ENCODE data around the gene BSN. TPM values are rescaled to one million over a fixed set of nuclear protein-coding genes. Genes with fewer than 3 reads are reported as not detected.

BSN gene
- total and polyA plus RNA-seq, 2 donors (not counting 3 experiments of a cell fraction or from before 2014, with no cell fraction given), result 0.04 to 0.27 TPM

DNA sequence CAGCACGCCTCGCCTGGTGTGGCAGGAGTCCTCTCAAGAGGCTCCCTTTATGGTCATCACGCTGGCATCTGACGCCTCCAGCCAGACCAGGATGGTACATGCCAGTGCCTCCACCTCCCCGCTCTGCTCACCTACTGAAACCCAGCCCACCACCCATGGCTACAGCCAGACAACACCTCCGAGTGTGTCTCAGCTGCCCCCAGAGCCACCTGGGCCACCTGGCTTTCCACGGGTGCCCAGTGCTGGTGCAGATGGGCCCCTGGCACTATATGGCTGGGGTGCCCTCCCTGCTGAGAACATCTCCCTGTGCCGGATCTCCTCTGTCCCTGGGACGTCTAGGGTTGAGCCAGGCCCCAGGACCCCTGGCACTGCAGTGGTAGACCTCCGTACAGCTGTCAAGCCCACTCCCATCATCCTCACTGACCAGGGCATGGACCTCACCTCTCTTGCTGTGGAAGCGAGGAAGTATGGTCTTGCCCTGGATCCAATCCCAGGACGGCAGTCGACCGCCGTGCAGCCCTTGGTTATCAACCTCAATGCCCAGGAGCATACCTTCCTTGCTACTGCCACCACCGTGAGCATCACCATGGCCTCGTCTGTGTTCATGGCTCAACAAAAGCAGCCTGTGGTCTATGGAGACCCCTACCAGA lies 100.0 kb downstream of the BSN start:
- no peaks in the 10 kb centered on the region for H3K9me1 ChIP-seq (replicated peaks; ENCODE audit: control insufficient read depth, extremely low read depth, insufficient read depth, low read length)
- H3K4me2 ChIP-seq (ENCODE audit: insufficient read depth, low read length), result no peak overlapping the region
- ChIA-PET POLR2A (no interaction called here), CTCF (interaction anchor here (0.5 kb wide), 1 partner anchor 17 kb away, joined by 3 read pairs; no protein-coding TSS in a partner anchor)
- H3K27me3 ChIP-seq (ENCODE audit: control insufficient read depth in 2 of 2, insufficient read depth in 2 of 2, low read length in 2 of 2), result no peaks in the 10 kb centered on the region
- no peak overlapping the region for H3K4me3 ChIP-seq (replicated peaks in 1 of 3; ENCODE audit: insufficient read depth in 1 of 3, low read depth in 1 of 3, low read length in 3 of 3)
- no peak overlapping the region for H3K27ac ChIP-seq (ENCODE audit: insufficient read depth, low read depth, low read length)
- H3K9ac ChIP-seq (replicated peaks; ENCODE audit: extremely low read depth, insufficient read depth, low read length), result no peak overlapping the region
- BruUV-seq (replicated peaks), result no TSS peak
- FAIRE-seq (no peak), DNase-seq (ENCODE audit: low read depth, low spot score) (no peak)
- no peak overlapping the region for H2AFZ ChIP-seq (ENCODE audit: low read depth, low read length)
- no peaks in the 10 kb centered on the region for H3K4me1 ChIP-seq (ENCODE audit: control insufficient read depth, extremely low read depth, insufficient read depth, low read length)
- dilution Hi-C loops (cut with MboI; ENCODE audit: extremely low pct_ligation_motif_present, low sequenced_read_pairs), result no loop called here
- TF ChIP-seq GATA2 (IDR thresholded peaks at IDR 0.05; ENCODE audit: insufficient read depth, insufficient read length, low read depth, low read length) (no peak), POLR2AphosphoS5 (IDR thresholded peaks at IDR 0.05; ENCODE audit: insufficient read depth, low read depth, low read length) (no peak), FOS (IDR thresholded peaks at IDR 0.05; ENCODE audit: borderline replicate concordance, insufficient read depth, low read length) (no peak)
- no peaks in the 10 kb centered on the region for H3K79me2 ChIP-seq (ENCODE audit: control insufficient read depth, insufficient read depth, low read length)
- H4K20me1 ChIP-seq (replicated peaks; ENCODE audit: control insufficient read depth, extremely low read depth, insufficient read depth, low read length), result no peaks in the 10 kb centered on the region
- no peaks in the 10 kb centered on the region for H3K36me3 ChIP-seq (ENCODE audit: control insufficient read depth in 2 of 2, extremely low read depth in 1 of 2, insufficient read depth in 2 of 2, low read length in 2 of 2)
- intact Hi-C loops (cut with micrococcal nuclease), result no loop called here
- no peaks in the 10 kb centered on the region for H3K9me3 ChIP-seq (replicated peaks; ENCODE audit: control insufficient read depth, insufficient read depth, low read length)

DNA sequence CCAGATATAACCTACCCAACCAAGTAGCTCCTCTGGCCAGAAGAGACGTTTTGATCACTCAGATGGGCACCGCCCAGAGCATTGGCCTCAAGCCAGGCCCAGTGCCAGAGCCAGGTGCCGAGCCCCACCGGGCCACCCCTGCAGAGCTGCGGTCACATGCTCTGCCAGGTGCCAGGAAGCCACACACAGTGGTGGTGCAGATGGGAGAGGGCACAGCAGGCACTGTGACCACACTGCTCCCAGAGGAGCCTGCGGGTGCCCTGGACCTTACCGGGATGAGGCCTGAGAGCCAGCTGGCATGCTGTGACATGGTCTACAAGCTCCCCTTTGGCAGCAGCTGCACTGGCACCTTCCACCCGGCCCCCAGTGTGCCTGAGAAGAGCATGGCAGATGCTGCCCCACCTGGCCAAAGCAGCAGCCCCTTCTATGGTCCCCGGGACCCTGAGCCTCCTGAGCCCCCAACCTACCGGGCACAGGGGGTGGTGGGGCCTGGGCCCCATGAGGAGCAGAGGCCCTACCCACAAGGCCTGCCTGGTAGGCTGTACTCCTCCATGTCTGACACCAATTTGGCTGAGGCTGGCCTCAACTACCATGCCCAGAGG lies 100.8 kb downstream of the BSN start:
- no peak for DNase-seq (ENCODE audit: low read depth, low spot score)

More for the DNA sequence above, 100.8 kb downstream of the BSN start:
- Histone ChIP-seq H3K9ac (replicated peaks; ENCODE audit: extremely low read depth, insufficient read depth, low read length) (no peak overlapping the region), H3K36me3 (ENCODE audit: control insufficient read depth in 2 of 2, extremely low read depth in 1 of 2, insufficient read depth in 2 of 2, low read length in 2 of 2) (no peaks in the 10 kb centered on the region), H3K9me1 (replicated peaks; ENCODE audit: control insufficient read depth, extremely low read depth, insufficient read depth, low read length) (no peaks in the 10 kb centered on the region), H3K4me2 (ENCODE audit: insufficient read depth, low read length) (no peak overlapping the region), H3K4me1 (ENCODE audit: control insufficient read depth, extremely low read depth, insufficient read depth, low read length) (no peaks in the 10 kb centered on the region), H3K27ac (ENCODE audit: insufficient read depth, low read depth, low read length) (no peak overlapping the region), H4K20me1 (replicated peaks; ENCODE audit: control insufficient read depth, extremely low read depth, insufficient read depth, low read length) (no peaks in the 10 kb centered on the region), H3K79me2 (ENCODE audit: control insufficient read depth, insufficient read depth, low read length) (no peaks in the 10 kb centered on the region), H3K4me3 (replicated peaks in 1 of 3; ENCODE audit: insufficient read depth in 1 of 3, low read depth in 1 of 3, low read length in 3 of 3) (no peak overlapping the region), H3K27me3 (ENCODE audit: control insufficient read depth in 2 of 2, insufficient read depth in 2 of 2, low read length in 2 of 2) (no peaks in the 10 kb centered on the region), H2AFZ (ENCODE audit: low read depth, low read length) (no peak overlapping the region), H3K9me3 (replicated peaks; ENCODE audit: control insufficient read depth, insufficient read depth, low read length) (no peaks in the 10 kb centered on the region)
- BruUV-seq (replicated peaks), result no TSS peak
- ChIA-PET POLR2A (no interaction called here), CTCF (interaction anchor here (0.9 to 2.7 kb wide), 2 partner anchors 16 to 115 kb away, joined by 4 to 11 read pairs; no protein-coding TSS in a partner anchor)
- intact Hi-C loops (cut with micrococcal nuclease), result no loop called here
- FAIRE-seq, result no peak
- TF ChIP-seq EZH2 (IDR thresholded peaks at IDR 0.05; ENCODE audit: borderline replicate concordance, low read depth, low read length, severe bottlenecking) (no peak), POLR2A (IDR thresholded peaks at IDR 0.05; ENCODE audit: low read depth, low read length) (no peak), POLR2AphosphoS5 (IDR thresholded peaks at IDR 0.05; ENCODE audit: insufficient read depth, low read depth, low read length) (no peak), CTCF (IDR thresholded peaks at IDR 0.05; ENCODE audit: extremely low read depth in 1 of 2, insufficient read depth in 1 of 2, low read depth in 1 of 2, low read length in 2 of 2) (no peak), MYC (IDR thresholded peaks at IDR 0.05; ENCODE audit: low read depth, low read length) (no peak), GATA2 (IDR thresholded peaks at IDR 0.05; ENCODE audit: insufficient read depth, insufficient read length, low read depth, low read length) (no peak), JUN (IDR thresholded peaks at IDR 0.05; ENCODE audit: borderline replicate concordance, insufficient read depth, insufficient read length, low read depth) (no peak), FOS (IDR thresholded peaks at IDR 0.05; ENCODE audit: borderline replicate concordance, insufficient read depth, low read length) (no peak)
- TF ChIP-seq, protein P1, sequence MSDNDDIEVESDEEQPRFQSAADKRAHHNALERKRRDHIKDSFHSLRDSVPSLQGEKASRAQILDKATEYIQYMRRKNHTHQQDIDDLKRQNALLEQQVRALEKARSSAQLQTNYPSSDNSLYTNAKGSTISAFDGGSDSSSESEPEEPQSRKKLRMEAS (IDR thresholded peaks at IDR 0.05; ENCODE audit: insufficient read depth, insufficient read length), result no peak
- dilution Hi-C loops (cut with MboI; ENCODE audit: extremely low pct_ligation_motif_present, low sequenced_read_pairs), result no loop called here

Data from endothelial cell of umbilical vein (primary cell).